ENCODE results near the gene FLT4. TPM values are rescaled to one million over a fixed set of nuclear protein-coding genes. Genes with fewer than 3 reads are reported as not detected.

FLT4 gene
- total RNA-seq, 1 donor from 2014 or later, result 0.86 TPM

DNA sequence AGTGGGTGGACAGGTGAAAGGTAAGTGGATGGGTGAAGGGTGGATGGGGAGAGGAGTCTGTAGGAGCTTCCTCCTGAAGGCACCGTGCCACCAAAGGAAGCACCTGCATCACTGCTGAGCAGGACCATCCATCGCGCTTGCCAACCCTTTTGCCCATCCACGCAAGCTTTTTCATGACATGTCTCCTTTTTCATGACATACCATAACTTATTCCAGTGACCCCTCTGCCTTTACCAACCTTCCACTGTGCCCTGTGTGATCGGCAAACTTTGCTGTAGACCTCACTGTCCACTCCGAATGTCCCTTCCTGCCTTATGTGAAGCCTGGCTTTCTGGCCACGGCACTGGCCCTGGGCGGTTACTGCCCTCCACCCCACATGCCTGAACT, 13.4 kb downstream of the FLT4 start:
- DNase-seq (ENCODE audit: low spot score), result no peak
- no peak overlapping the region for H3K27ac Mint-ChIP-seq
- no peaks in the 10 kb centered on the region for H3K4me1 Mint-ChIP-seq (ENCODE audit: low read depth)
- intact Hi-C loops (cut with micrococcal nuclease), result no loop called here
- no peak overlapping the region for H3K4me3 Mint-ChIP-seq
- H3K9me3 Mint-ChIP-seq, result no peaks in the 10 kb centered on the region
- H3K36me3 Mint-ChIP-seq (ENCODE audit: low read depth), result no peaks in the 10 kb centered on the region
- H3K27me3 Mint-ChIP-seq (ENCODE audit: insufficient read depth), result no peaks in the 10 kb centered on the region

DNA sequence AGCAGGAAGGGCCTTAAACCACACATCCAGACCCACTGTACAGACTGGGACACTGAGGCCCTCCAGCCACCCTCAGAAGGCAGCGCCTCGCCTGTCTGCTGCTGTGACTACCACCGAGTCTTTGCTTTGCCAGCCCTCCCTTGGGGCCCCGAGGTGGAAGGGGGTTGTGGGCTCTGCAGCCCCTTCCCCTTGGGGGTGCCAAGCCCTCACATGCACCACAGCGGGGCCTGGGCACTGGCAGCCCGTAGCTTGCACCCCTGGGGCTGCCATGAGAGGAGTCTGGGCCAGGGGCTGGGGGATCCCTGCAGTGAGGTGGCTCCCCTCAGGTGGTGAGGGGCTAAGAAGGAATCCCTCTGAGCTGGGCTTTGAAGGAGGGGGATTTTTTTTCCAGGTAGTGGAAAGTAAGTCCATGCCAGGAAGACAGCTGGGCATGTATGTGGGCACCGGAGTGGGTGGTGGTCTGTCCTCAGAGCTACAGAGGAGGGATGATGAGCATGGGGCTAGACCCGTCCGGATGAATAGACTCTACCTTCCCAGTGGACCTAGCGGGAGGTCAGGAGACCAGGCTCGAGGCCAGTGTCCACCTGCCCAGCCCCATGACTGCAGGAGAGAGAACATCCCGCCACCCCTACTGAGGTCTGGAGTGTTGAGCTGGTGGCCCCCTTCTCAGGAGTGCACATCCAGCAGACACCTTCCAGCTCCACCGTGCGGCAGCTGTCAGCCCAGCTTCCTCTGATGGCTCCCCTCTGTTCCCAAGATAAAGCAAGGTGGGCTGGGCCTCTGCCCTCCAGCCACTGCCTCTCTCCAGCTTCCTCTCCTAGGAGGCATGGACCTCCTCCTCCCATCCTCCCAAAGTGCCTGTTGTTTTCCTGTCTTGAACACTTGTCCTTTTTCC, 15.9 kb downstream of the FLT4 start:
- no peak overlapping the region for H3K27ac Mint-ChIP-seq
- H3K9me3 Mint-ChIP-seq, result no peaks in the 10 kb centered on the region
- no peaks in the 10 kb centered on the region for H3K27me3 Mint-ChIP-seq (ENCODE audit: insufficient read depth)
- no peak overlapping the region for H3K4me3 Mint-ChIP-seq
- DNase-seq (ENCODE audit: low spot score), result no peak
- intact Hi-C loops (cut with micrococcal nuclease), result no loop called here
- H3K4me1 Mint-ChIP-seq (ENCODE audit: low read depth), result no peaks in the 10 kb centered on the region
- H3K36me3 Mint-ChIP-seq (ENCODE audit: low read depth), result no peaks in the 10 kb centered on the region

DNA sequence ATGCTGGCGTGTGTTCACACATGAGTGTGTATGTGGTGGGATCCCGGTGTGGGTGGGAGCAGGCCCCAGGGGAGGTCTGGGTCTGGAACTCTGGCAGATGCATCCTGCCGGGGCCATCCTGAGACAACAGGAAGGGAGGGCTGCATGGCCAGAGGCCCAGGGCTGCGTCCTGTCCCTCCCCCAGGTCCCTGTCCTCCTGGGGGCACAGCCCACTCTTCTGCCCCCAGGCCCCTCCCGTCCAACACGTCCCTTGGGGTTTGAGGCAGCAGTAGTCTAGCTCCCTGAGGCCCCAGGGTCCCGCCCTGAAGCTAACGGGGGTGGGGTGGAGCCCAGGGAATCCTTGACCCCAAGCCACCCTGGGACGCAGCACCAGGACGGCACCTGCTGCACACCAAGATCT, 16.6 kb downstream of the FLT4 start:
- H3K27ac Mint-ChIP-seq, result no peak overlapping the region
- H3K4me3 Mint-ChIP-seq, result no peak overlapping the region
- no peaks in the 10 kb centered on the region for H3K9me3 Mint-ChIP-seq
- H3K36me3 Mint-ChIP-seq (ENCODE audit: low read depth), result no peaks in the 10 kb centered on the region
- intact Hi-C loops (cut with micrococcal nuclease), result no loop called here
- no peak for DNase-seq (ENCODE audit: low spot score)
- no peaks in the 10 kb centered on the region for H3K4me1 Mint-ChIP-seq (ENCODE audit: low read depth)
- no peaks in the 10 kb centered on the region for H3K27me3 Mint-ChIP-seq (ENCODE audit: insufficient read depth)

DNA sequence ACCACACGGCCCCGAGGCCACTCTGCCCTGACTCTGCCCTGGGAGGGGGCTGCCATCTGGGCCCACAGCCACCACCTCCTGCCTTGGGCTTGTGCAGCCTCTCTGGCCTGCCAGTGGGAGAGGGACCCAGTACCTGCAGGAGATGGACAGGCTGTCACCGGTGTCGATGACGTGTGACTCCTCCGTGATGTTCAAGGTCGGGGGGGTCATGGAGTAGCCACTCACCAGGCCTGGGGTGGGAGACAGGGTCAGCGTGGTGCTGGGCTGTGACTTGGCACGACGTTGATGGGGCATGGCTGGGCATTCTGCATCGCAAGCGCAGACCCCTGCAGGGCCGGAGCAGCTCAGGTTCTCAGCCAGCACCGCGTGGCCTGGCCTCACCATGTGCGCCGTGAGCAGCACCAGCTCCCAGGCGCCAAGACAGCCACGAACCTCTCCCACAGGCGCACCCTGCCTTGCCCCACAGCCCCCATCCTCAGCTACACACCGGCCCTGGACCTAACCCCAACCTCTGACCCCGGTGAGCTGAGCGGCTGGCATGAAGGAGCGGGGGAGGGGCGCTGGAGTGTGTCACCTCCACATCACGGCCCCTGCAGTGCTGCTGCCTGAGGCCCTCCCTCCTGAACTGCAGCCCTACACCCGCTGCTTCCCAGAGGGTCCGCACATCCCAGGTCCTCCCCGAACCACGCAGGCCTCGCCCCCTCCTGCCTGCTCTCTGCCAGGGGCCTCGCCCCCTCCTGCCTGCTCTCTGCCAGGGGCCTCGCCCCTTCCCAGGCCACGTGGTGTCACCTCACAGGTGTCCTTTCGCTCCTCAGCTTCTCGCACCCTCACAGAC, 17.6 kb downstream of the FLT4 start:
- Mint-ChIP-seq H3K27ac (no peak overlapping the region), H3K4me3 (no peak overlapping the region), H3K9me3 (no peaks in the 10 kb centered on the region), H3K27me3 (ENCODE audit: insufficient read depth) (no peaks in the 10 kb centered on the region), H3K36me3 (ENCODE audit: low read depth) (no peaks in the 10 kb centered on the region), H3K4me1 (ENCODE audit: low read depth) (no peaks in the 10 kb centered on the region)
- intact Hi-C loops (cut with micrococcal nuclease), result no loop called here
- no peak for DNase-seq (ENCODE audit: low spot score)

DNA sequence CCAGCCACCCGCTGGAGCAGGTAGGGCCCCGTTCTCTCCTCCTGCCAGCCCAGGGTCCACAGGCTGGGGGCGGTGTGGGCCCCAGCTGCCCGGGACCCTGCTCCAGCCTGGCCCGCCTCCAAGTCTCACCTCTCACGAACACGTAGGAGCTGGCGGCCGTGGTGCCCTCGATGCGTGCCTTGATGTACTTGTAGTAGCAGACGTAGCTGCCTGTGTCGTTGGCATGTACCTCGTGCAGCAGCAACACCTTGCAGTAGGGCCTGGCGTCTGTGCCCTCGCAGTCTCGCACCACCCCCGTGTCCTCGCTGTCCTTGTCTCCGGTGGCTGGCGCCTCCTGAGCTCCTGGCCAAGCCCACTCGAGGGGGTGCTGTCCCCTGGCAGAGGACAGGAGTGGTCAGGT, 19.0 kb downstream of the FLT4 start:
- H3K9me3 Mint-ChIP-seq, result no peaks in the 10 kb centered on the region
- H3K27ac Mint-ChIP-seq, result no peak overlapping the region
- no peak overlapping the region for H3K4me3 Mint-ChIP-seq
- H3K36me3 Mint-ChIP-seq (ENCODE audit: low read depth), result no peaks in the 10 kb centered on the region
- no peak for DNase-seq (ENCODE audit: low spot score)
- no peaks in the 10 kb centered on the region for H3K27me3 Mint-ChIP-seq (ENCODE audit: insufficient read depth)
- intact Hi-C loops (cut with micrococcal nuclease), result no loop called here
- H3K4me1 Mint-ChIP-seq (ENCODE audit: low read depth), result no peaks in the 10 kb centered on the region

DNA sequence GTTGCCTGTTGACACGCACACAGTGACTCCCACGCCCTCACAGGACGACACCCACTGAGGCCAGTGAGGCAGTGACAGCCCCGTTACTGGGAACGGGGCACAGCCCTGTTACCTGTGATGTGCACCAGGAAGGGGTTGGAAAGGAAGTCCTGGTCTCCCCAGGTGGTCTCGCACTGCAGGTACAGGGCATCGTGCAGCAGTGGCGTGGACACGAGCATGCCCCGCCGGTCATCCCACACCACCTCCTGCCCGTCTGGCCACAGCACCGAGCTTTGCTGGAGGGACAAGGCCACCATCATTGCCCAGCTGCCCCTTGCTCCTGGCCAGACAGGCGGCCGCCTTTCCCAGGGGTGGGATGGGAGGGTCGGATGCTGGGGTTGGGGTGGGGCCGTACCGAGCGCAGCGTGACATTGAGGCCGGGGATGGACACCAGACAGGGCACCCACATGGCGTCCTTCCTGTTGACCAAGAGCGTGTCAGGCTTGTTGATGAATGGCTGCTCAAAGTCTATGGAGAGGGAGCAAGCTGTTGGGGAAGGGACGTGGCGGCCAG, 19.5 kb downstream of the FLT4 start:
- Mint-ChIP-seq H3K4me1 (ENCODE audit: low read depth) (no peaks in the 10 kb centered on the region), H3K9me3 (no peaks in the 10 kb centered on the region), H3K27ac (no peak overlapping the region), H3K27me3 (ENCODE audit: insufficient read depth) (no peaks in the 10 kb centered on the region), H3K4me3 (no peak overlapping the region), H3K36me3 (ENCODE audit: low read depth) (no peaks in the 10 kb centered on the region)
- intact Hi-C loops (cut with micrococcal nuclease), result no loop called here
- DNase-seq (ENCODE audit: low spot score), result no peak

DNA sequence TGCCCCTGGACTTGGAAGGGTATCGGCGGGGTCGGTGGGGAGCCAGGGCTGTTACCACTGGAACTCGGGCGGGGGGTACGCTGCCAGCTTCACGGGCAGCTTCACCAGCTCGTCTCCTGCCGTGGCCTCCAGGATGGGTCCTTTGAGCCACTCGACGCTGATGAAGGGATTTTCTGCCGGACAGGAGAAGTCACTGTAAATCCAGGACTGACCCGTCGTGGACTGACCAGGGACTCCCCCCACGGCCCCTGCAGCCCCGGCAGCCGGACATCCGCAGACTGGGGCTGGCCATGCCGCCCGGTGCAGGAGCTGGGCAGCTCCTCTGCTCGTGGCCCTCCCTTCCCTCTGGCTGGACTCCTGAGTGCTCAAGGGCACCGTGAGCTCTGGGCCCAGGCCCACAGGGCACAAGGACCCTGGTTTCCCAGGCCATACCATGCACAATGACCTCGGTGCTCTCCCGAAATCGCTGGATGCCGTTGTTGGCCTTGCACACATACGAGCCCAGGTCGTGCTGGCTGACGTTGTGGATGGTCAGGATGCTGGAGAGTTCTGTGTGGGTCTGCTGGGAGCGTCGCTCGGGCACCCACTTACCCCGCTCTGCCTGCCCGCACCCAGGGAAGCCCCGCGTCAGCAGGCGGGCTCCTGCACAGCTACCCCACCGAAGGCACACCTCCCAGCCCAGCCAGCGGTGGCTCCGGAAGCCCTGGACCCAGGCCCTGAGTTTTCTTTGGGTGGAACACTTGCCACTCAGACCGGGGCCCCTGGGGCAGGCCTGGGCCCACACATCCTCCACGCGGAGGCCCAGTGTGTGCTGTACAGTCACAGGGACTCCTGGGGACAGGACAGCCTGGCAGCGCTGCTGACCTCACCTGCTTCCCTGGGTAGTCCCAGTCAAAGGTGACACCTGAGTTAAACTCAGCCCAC, 20.3 kb downstream of the FLT4 start:
- H3K9me3 Mint-ChIP-seq, result no peaks in the 10 kb centered on the region
- DNase-seq (ENCODE audit: low spot score), result no peak

DNA sequence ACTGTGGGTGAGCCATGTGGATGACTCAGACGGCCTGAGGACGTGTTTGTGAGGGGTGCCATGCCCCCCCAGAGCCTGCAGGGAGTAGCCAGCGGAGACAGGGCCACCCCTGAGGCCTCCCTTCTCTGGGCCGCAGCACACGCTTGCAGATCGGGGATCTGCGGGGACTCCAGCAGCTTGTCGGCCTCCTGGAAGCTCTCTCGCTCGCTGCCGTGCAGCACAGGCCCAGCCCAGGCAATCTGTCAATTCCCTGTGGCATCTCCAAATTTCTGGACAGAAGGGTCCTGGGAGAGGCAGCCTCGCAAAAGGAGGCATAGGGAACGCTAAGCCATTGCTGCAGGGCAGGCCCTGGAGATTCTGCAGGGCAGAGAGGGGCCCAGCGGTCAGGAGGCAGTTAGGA, 21.2 kb downstream of the FLT4 start:
- no peak overlapping the region for H3K27ac Mint-ChIP-seq
- intact Hi-C loops (cut with micrococcal nuclease), result no loop called here
- H3K4me1 Mint-ChIP-seq (ENCODE audit: low read depth), result no peaks in the 10 kb centered on the region
- no peaks in the 10 kb centered on the region for H3K9me3 Mint-ChIP-seq
- no peak for DNase-seq (ENCODE audit: low spot score)
- no peaks in the 10 kb centered on the region for H3K36me3 Mint-ChIP-seq (ENCODE audit: low read depth)
- H3K4me3 Mint-ChIP-seq, result no peak overlapping the region
- no peaks in the 10 kb centered on the region for H3K27me3 Mint-ChIP-seq (ENCODE audit: insufficient read depth)

More for the DNA sequence above, 20.3 kb downstream of the FLT4 start:
- no peaks in the 10 kb centered on the region for H3K27me3 Mint-ChIP-seq (ENCODE audit: insufficient read depth)
- H3K27ac Mint-ChIP-seq, result no peak overlapping the region
- H3K4me1 Mint-ChIP-seq (ENCODE audit: low read depth), result no peaks in the 10 kb centered on the region
- intact Hi-C loops (cut with micrococcal nuclease), result no loop called here
- no peaks in the 10 kb centered on the region for H3K36me3 Mint-ChIP-seq (ENCODE audit: low read depth)
- H3K4me3 Mint-ChIP-seq, result no peak overlapping the region

DNA sequence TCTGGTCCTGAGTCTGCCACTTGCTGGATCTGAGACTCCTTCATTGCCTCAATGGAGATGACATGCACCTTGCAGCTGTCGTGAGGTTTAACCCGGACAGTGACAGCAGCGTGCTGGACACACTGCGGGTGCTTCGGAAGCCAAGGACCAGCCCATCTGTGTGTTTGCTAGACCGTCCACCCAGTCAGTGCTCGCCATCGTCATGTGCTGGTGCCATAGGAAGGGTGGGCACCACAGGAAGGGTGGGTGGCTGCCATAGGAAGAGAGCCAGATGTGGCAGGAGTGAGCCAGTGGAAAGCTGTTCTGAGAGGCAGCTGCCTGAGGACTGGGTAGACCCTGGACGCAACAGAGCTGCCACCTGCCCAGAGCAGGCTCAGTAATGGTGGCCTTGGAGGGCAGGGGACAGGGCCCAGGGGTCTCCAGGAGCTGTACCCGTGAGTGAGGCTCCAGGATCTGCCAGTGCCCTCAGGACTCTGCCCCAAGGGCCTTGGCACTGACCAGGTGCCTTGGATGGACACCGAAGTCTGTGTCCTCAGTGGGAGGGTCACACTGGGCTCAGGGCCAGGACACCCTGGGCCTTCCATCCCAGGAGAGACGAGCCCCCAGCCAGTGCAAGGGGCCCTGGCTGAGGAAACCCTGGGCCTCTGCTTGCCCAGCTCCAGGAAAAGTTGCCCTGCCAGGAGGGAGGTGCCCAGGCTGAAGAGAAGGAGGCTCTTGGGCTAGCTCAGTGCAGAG, 21.8 kb downstream of the FLT4 start:
- Mint-ChIP-seq H3K27me3 (ENCODE audit: insufficient read depth) (no peaks in the 10 kb centered on the region), H3K4me1 (ENCODE audit: low read depth) (no peaks in the 10 kb centered on the region), H3K27ac (no peak overlapping the region), H3K36me3 (ENCODE audit: low read depth) (no peaks in the 10 kb centered on the region), H3K9me3 (no peaks in the 10 kb centered on the region), H3K4me3 (no peak overlapping the region)
- intact Hi-C loops (cut with micrococcal nuclease), result no loop called here
- no peak for DNase-seq (ENCODE audit: low spot score)

DNA sequence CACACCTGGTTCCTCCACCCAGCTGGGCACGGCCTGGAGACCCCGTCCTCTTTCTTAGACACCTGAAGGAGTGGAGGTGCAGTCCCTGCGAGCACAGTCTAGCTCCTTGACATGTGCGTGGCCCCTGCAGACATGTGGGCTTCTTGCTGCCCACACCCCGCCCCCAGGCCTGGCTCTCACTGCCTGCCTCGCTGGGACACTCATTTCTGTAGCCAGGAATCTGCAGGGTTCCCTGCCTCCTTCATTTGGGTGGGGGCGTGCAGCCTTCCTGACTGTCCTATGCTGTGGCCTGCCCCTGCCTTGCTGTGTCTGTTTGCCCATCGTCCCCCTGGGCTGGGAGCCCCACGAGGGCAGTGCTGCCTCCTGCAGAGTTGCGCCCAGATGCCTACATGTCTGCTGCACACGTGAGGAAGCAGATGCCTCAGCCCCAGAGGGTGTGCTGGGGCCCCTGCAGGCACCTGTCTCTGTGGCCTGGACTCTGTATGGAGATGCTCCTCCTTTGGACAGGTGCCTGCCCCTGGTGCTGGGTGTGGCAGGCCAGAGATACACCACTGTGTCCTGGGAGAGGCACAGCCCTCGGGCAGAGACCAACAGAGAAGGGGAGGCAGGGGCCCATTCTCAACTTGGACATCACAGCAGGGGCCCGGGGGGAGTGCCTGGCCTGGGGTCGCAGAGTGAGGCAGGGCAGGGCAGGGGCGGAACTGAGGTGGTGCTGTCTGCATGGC, 22.6 kb downstream of the FLT4 start:
- DNase-seq (ENCODE audit: low spot score), result no peak
- H3K4me3 Mint-ChIP-seq, result no peak overlapping the region
- H3K36me3 Mint-ChIP-seq (ENCODE audit: low read depth), result no peaks in the 10 kb centered on the region
- H3K4me1 Mint-ChIP-seq (ENCODE audit: low read depth), result no peaks in the 10 kb centered on the region
- intact Hi-C loops (cut with micrococcal nuclease), result no loop called here
- no peak overlapping the region for H3K27ac Mint-ChIP-seq
- no peaks in the 10 kb centered on the region for H3K27me3 Mint-ChIP-seq (ENCODE audit: insufficient read depth)
- no peaks in the 10 kb centered on the region for H3K9me3 Mint-ChIP-seq

DNA sequence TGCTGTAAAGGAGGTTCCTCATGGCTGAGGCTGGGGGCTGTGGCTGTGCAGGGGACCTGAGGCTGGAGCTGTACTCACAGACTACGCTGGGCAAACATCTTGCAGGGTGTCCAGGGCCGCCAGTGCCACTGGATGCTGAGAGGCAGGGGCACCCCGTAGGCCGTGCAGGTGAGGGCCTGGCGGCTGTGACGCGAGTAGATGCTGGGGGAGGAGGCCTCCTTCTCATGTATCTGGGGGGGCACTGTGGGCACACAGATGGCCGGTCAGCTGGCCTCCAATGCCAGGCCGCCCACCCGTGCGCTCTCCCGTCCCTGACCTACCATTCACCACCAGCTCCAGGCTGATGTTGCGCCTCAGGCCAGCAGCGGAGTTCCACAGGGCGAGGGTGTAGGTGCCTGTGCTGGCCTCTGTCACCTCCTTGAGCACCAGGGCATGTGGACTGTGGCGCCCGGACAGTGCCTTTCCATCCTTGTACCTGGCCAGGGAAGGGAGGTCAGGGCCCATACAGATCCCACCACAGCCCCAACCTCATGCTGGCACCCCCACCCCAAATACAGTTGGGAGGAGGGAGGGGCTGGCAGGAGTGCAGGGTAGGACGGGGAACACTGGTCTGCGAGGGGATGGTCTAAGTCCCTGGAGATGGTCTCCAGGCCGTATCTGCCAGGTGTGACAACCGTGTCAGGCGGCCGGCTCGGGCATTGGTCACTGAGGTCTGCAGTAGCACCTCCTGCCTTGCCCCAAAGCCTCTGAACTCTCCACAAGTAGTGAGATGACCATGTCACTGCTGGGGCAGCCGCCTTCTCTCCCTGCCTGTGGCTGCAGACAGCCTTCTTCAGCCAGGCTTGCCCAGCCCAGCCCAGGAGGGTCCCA, 23.4 kb downstream of the FLT4 start:
- no peaks in the 10 kb centered on the region for H3K27me3 Mint-ChIP-seq (ENCODE audit: insufficient read depth)
- no peak overlapping the region for H3K4me3 Mint-ChIP-seq

More for the DNA sequence above, 23.4 kb downstream of the FLT4 start:
- Mint-ChIP-seq H3K27ac (no peak overlapping the region), H3K9me3 (no peaks in the 10 kb centered on the region), H3K4me1 (ENCODE audit: low read depth) (no peaks in the 10 kb centered on the region), H3K36me3 (ENCODE audit: low read depth) (no peaks in the 10 kb centered on the region)
- intact Hi-C loops (cut with micrococcal nuclease), result no loop called here
- no peak for DNase-seq (ENCODE audit: low spot score)

Data from activated T-helper 1 cell treated with anti-CD3 and anti-CD28 coated beads, Interleukin-12 subunit alpha, Interleukin-12 subunit beta, Interleukin-2, Interleukin-4 antibody, amounts not matched to agents 30 ng/mL and 10 ng/mL and 1 ng/mL, durations not matched to agents 14 hours and 24 hours and 36 hours (primary cell).